ENCODE results near the gene DARS2.
"Not testable (repeated sequence)": the region's sequence is repeated elsewhere in the genome, so short reads cannot be mapped to it uniquely, and the experiment has no call there.

Gene DARS2

DNA sequence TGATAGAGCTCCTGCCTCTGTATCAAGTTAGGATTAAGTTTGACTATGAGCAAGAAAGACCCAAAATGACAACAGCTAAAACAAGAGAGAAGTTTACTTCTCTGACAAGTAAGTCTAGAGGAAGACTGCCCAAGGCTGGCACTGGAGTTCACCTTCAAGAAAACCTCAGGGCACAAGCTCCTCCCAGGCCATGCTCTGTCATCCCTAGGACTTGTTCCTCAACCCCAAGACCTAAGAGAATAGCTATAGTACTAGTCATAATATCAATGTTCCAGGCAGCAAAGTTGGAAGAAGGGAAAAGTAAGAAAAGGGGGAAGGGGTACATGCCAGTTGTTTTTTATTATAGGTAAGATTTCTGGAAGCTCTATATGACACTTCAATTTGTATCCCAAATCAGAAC lies 26.4 kb upstream of the DARS2 start:
- no peak for DNase-seq (ENCODE audit: low read depth)
- no peak for TF ChIP-seq MYC (IDR thresholded peaks at IDR 0.05; ENCODE audit: low read depth, low read length)
- no peak overlapping the region for H3K4me3 ChIP-seq (ENCODE audit: low read depth, low read length)

GRCh38 chr1:173799995-173800394 lies 24.5 kb upstream of the DARS2 start:
- DNase-seq (ENCODE audit: low read depth): not testable (repeated sequence)

GRCh38 chr1:173802961-173803360 lies 21.5 kb upstream of the DARS2 start:
- DNase-seq (ENCODE audit: low read depth): no peak
- H3K4me3 ChIP-seq (ENCODE audit: low read depth, low read length): no peak overlapping the region
- TF ChIP-seq, protein P1, sequence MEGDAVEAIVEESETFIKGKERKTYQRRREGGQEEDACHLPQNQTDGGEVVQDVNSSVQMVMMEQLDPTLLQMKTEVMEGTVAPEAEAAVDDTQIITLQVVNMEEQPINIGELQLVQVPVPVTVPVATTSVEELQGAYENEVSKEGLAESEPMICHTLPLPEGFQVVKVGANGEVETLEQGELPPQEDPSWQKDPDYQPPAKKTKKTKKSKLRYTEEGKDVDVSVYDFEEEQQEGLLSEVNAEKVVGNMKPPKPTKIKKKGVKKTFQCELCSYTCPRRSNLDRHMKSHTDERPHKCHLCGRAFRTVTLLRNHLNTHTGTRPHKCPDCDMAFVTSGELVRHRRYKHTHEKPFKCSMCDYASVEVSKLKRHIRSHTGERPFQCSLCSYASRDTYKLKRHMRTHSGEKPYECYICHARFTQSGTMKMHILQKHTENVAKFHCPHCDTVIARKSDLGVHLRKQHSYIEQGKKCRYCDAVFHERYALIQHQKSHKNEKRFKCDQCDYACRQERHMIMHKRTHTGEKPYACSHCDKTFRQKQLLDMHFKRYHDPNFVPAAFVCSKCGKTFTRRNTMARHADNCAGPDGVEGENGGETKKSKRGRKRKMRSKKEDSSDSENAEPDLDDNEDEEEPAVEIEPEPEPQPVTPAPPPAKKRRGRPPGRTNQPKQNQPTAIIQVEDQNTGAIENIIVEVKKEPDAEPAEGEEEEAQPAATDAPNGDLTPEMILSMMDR (IDR thresholded peaks at IDR 0.05; ENCODE audit: low read depth, low read length): no peak
- TF ChIP-seq POLR2A (IDR thresholded peaks at IDR 0.05; ENCODE audit: extremely low read depth, insufficient read length): no peak
- TF ChIP-seq MYC (IDR thresholded peaks at IDR 0.05; ENCODE audit: low read depth, low read length): no peak
- no peak for TF ChIP-seq MAX (IDR thresholded peaks at IDR 0.05; ENCODE audit: low read depth, low read length)

More at GRCh38 chr1:173799995-173800394, 24.5 kb upstream of the DARS2 start:
- H3K4me3 ChIP-seq (ENCODE audit: low read depth, low read length): not testable (repeated sequence)

DNA sequence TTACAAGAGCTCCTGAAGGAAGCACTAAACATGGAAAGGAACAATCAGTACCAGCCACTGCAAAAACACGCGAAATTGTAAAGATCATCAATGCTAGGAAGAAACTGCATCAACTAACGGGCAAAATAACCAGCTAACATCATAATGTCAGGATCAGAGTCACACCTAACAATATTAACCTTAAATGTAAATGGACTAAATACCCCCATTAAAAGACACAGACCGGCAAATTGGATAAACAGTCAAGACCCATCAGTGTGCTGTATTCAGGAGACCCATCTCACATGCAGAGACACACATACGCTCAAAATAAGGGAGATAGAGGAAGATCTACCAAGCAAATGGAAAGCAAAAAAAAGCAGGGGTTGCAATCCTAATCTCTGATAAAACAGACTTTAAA lies 10.8 kb upstream of the DARS2 start:
- not testable (repeated sequence) for DNase-seq (ENCODE audit: low read depth); H3K4me3 ChIP-seq (ENCODE audit: low read depth, low read length)

DNA sequence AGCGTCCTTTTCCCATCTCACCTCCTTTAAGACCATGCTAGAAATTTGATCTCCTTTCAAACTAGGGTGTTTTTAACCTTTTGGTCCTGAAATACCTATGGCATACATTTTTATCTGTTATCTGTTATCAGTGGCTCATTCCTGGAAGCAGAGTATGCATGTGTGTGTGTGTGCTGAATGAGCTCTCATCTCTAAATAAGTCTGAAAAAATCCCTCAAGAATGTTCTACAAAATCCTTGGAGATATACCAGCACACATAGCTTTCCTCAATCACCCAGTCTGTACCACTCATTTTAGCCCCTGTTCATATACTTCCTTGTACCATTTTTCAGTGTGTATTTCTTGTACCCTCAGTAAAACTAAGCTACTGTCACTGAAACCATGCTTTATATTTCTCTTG lies 6.0 kb upstream of the DARS2 start:
- no peak overlapping the region for H3K4me3 ChIP-seq (ENCODE audit: low read depth, low read length)
- TF ChIP-seq, protein P1 (IDR thresholded peaks at IDR 0.05; ENCODE audit: low read depth, low read length): no peak
- DNase-seq (ENCODE audit: low read depth): no peak

GRCh38 chr1:173821680-173822079 lies 2.8 kb upstream of the DARS2 start:
- DNase-seq (ENCODE audit: low read depth): no peak
- peak overlapping the region; percentile 100 for H3K4me3 ChIP-seq (ENCODE audit: low read depth, low read length)
- TF ChIP-seq MAX (IDR thresholded peaks at IDR 0.05; ENCODE audit: low read depth, low read length): no peak

DNA sequence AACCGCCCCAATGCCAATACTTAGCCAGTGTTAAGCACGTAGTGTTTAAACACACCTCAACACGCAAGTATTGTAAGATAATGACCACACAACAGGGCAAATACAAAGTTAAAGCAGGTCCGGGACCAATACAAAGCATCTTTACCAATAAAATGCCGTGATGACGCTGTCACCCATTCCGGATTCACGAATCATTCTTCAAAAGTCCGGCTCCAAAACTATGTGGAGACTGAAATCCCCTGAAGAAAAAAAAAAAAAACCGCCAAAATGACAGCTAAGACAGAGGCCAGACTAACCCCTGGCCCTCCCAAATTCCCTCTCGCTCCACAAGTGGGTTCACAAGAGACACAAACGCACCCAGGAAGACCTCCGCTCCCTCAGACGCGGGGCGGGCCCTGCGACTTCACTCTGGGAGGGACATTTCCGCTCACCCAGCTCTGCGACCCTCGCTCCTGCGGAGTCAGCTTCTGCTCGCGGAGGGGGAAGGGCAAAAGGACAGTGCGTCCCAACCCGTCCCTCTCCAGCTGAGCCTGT lies 625 bp upstream of the DARS2 start:
- no peak for DNase-seq (ENCODE audit: low read depth)
- H3K4me3 ChIP-seq (ENCODE audit: low read depth, low read length): peak overlapping the region; percentile 100
- TF ChIP-seq POLR2A (IDR thresholded peaks at IDR 0.05; ENCODE audit: extremely low read depth, insufficient read length) (peak; percentile 6), MYC (IDR thresholded peaks at IDR 0.05; ENCODE audit: low read depth, low read length) (no peak)

DNA sequence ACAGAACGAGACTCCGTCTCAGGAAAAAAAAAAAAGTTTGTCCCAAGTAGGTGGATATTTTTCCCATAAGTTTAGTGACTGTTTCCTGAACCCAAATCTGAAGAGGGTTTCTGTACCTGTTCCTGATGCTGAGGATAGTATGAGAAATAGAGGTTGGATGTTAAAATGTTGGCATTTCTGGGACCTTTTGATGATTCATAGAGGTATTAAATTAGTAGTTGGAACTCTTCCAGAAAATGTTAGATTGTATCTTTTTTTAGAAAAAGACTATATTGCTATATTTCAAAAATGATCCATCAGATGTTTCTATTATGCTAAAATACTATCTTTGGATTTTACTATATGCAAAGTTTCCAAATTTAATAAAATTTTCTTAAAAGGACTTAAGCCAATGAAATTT lies 3.1 kb downstream of the DARS2 start:
- no peak overlapping the region for H3K4me3 ChIP-seq (ENCODE audit: low read depth, low read length)
- no peak for DNase-seq (ENCODE audit: low read depth)
- no peak for TF ChIP-seq MYC (IDR thresholded peaks at IDR 0.05; ENCODE audit: low read depth, low read length)
- TF ChIP-seq MAX (IDR thresholded peaks at IDR 0.05; ENCODE audit: low read depth, low read length): no peak

DNA sequence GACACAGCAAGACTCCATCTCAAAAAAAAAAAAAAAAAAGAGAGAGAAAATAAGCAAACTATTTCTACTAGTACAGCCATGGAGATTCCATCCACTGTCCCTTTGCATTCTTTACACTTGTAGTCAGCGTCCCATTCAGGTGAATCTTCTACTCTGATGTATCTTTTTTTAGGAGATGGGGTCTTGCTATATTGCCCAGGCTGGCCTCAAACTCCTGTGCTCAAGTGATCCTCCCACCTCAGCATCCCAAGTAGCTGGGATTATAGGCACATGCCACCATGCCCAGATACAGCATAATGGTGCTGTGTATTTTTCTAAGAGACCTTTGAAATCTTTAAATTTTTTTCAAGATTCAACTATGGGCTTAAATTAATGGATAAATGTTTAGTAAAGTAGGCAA lies 8.3 kb downstream of the DARS2 start:
- DNase-seq (ENCODE audit: low read depth): no peak
- no peak overlapping the region for H3K4me3 ChIP-seq (ENCODE audit: low read depth, low read length)
- TF ChIP-seq, protein P1 (IDR thresholded peaks at IDR 0.05; ENCODE audit: low read depth, low read length): no peak
- TF ChIP-seq MAX (IDR thresholded peaks at IDR 0.05; ENCODE audit: low read depth, low read length) (no peak), MYC (IDR thresholded peaks at IDR 0.05; ENCODE audit: low read depth, low read length) (no peak), POLR2A (IDR thresholded peaks at IDR 0.05; ENCODE audit: extremely low read depth, insufficient read length) (no peak)
